Spleen (tissue), 11 donors: ENCODE data around the gene PCSK6. TPM values are rescaled to one million over a fixed set of nuclear protein-coding genes. Genes with fewer than 3 reads are reported as not detected.

Experiments
- DNase-seq: peaks from one replicate; pipeline ENCODE4 v3.0.0-alpha.2; 2020
- H3K27ac ChIP-seq, 8 donors: fragments of 200-600 bp; sonication (generic) in 7 of 8; 1 replicate in 4 of 8; 2 replicates in 4 of 8; pipeline versions ENCODE4 v1.5.0 to v1.8.0; 2016 to 2021; ENCODE audit warnings: inconsistent platforms in 4 of 8, mild to moderate bottlenecking in 4 of 8, moderate library complexity in 1 of 8
- H3K27me3 ChIP-seq, 7 donors: fragments of 200-600 bp; sonication (generic) in 6 of 7; replicated peaks in 1 of 7; 1 replicate in 4 of 7; 2 replicates in 3 of 7; pipeline versions ENCODE4 v1.5.0 to v1.8.0; 2016 to 2021; ENCODE audit warnings: inconsistent platforms in 3 of 7, mild to moderate bottlenecking in 1 of 7
- H3K36me3 ChIP-seq, 6 donors: fragments of 200-600 bp; sonication (generic) in 5 of 6; 1 replicate in 4 of 6; 2 replicates in 2 of 6; pipeline versions ENCODE4 v1.5.0 to v1.8.0; 2016 to 2021; ENCODE audit warnings: inconsistent platforms in 2 of 6
- H3K4me1 ChIP-seq, 6 donors: fragments of 200-600 bp; sonication (generic) in 5 of 6; 1 replicate in 3 of 6; 2 replicates in 3 of 6; pipeline versions ENCODE4 v1.5.0 to v1.8.0; 2016 to 2021; ENCODE audit warnings: inconsistent platforms in 3 of 6
- H3K4me3 ChIP-seq, 8 donors: fragments of 200-600 bp; sonication (generic) in 7 of 8; 1 replicate in 4 of 8; 2 replicates in 4 of 8; pipeline versions ENCODE4 v1.5.0 to v1.8.0; 2016 to 2021; ENCODE audit warnings: inconsistent platforms in 4 of 8, mild to moderate bottlenecking in 4 of 8, moderate library complexity in 2 of 8
- H3K9me3 ChIP-seq, 8 donors: fragments of 200-600 bp; sonication (generic) in 7 of 8; 1 replicate in 4 of 8; 2 replicates in 4 of 8; pipeline versions ENCODE4 v1.5.0 to v1.8.0; 2016 to 2021; ENCODE audit warnings: inconsistent platforms in 4 of 8
- POLR2A ChIP-seq, 3 donors: fragments of 450-650 bp; IDR thresholded peaks; one replicate each; pipeline ENCODE4 v1.5.1; 2017; ENCODE audit warnings: antibody characterized with exemption in 3 of 3, mild to moderate bottlenecking in 1 of 3
- POLR2AphosphoS5 ChIP-seq, 3 donors: sonication (generic); formaldehyde crosslinking; IDR thresholded peaks; one replicate each; pipeline ENCODE4 v1.5.1; 2017; ENCODE audit warnings: antibody characterized with exemption in 3 of 3
- WGBS, 5 donors: extraction: QIAGEN DNeasy Blood & Tissue Kit in 3 of 5; methylation state at CpG; one replicate each; pipeline versions ENCODE4 v1.1.5 to v1.1.7; 2013 to 2018; 5-methylcytosine and 5-hydroxymethylcytosine counted together
- intact Hi-C: fragments of 100-400 bp; cut with DNase I; formaldehyde crosslinking; loops from one replicate; pipeline ENCODE4 v1.15.0; 2023; ENCODE audit warnings: low total_unique reads
- polyA plus RNA-seq, 3 donors: library from polyadenylated mRNA; stranded (reverse); fragments of 200-250 nt; gene quantifications; one replicate each; pipeline ENCODE4 v1.2.1, GENCODE V29; 2013
- total RNA-seq, 7 donors: library from RNA; depleted of rRNA in 3 of 7; stranded (reverse); fragments of >200 nt in 3 of 7; fragmentation: NEBNext Ultra II Directional in 4 of 7; extraction: Animal tissue kit (Norgen Biotek cat#: 25700) in 4 of 7; gene quantifications; one replicate each; pipeline versions ENCODE4 v1.1.0 to v1.2.1, GENCODE V29; 2016 to 2021
- TF ChIP-seq, protein P1 (sequence below), 11 experiments: fragments of 200-600 bp in 7 of 11; fragments of 450-650 bp in 4 of 11; sonication (generic) in 4 of 11; IDR thresholded peaks in 8 of 11; conservative IDR thresholded peaks in 3 of 11; 1 replicate in 7 of 11; 2 replicates in 4 of 11; pipeline versions ENCODE4 v1.4.0 to v1.8.0; 2016 to 2021; ENCODE audit warnings: antibody characterized with exemption in 11 of 11, inconsistent platforms in 4 of 11, mild to moderate bottlenecking in 1 of 11
- donor health status: healthy with polysubstance abuse.
- donor health status: DM: no; HTN: no; CAD: no; lungs with moderate emphysema.
- donor health status: DM: no; HTN: no; CAD: no.
- donor health status: Bipolar disorder and iron deficiency.
- donor health status: healthy.
- donor health status: DM: no; HTN: no; CAD: no.
- donor health status: DM: yes; HTN: yes; CAD: no.

PCSK6 gene
- total and polyA plus RNA-seq, 10 donors = 10.0 to 403 (median 252) TPM

DNA sequence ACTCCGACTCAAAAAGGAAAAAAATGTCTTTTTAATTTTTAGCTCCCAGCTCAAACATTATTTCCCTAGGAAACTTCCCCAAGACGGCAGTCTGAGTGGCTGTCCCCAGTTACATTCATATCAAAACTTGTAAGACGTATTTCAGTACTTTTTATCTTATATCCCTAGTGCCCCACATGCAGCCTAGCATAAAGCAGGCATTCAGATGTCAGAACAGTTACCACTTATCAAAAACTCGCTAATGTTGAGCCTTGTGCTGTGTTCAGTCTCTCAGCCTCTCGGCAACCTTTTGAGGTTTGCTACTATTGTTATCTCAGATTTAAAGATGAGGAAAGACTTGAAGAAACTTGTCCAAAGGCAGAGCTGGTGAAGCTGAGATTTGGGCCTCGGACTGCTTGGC lies 205.6 kb downstream of the PCSK6 start:
- no peak overlapping the region for H3K27ac ChIP-seq
- intact Hi-C loops = no loop called here
- H3K4me3 ChIP-seq = no peak overlapping the region
- H3K27me3 ChIP-seq = no peaks in the 10 kb centered on the region
- H3K36me3 ChIP-seq = peaks cover 3 to 99% (median 83%) of the 10 kb centered on the region in 6 donors
- 77 to 88% (median 85%) methylated on average over 6 of the region's 6 CpGs for WGBS, 5 donors
- H3K4me1 ChIP-seq = peaks cover 3 to 39% (median 13%) of the 10 kb centered on the region in 6 donors
- H3K9me3 ChIP-seq = no peaks in the 10 kb centered on the region
- no peak for DNase-seq
- TF ChIP-seq POLR2A (IDR thresholded peaks at IDR 0.05) (no peak), POLR2AphosphoS5 (IDR thresholded peaks at IDR 0.05) (no peak)
- TF ChIP-seq, protein P1, sequence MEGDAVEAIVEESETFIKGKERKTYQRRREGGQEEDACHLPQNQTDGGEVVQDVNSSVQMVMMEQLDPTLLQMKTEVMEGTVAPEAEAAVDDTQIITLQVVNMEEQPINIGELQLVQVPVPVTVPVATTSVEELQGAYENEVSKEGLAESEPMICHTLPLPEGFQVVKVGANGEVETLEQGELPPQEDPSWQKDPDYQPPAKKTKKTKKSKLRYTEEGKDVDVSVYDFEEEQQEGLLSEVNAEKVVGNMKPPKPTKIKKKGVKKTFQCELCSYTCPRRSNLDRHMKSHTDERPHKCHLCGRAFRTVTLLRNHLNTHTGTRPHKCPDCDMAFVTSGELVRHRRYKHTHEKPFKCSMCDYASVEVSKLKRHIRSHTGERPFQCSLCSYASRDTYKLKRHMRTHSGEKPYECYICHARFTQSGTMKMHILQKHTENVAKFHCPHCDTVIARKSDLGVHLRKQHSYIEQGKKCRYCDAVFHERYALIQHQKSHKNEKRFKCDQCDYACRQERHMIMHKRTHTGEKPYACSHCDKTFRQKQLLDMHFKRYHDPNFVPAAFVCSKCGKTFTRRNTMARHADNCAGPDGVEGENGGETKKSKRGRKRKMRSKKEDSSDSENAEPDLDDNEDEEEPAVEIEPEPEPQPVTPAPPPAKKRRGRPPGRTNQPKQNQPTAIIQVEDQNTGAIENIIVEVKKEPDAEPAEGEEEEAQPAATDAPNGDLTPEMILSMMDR (IDR thresholded peaks at IDR 0.05 in 8 of 11, conservative IDR thresholded peaks at IDR 0.05 in 3 of 11) = no peak

DNA sequence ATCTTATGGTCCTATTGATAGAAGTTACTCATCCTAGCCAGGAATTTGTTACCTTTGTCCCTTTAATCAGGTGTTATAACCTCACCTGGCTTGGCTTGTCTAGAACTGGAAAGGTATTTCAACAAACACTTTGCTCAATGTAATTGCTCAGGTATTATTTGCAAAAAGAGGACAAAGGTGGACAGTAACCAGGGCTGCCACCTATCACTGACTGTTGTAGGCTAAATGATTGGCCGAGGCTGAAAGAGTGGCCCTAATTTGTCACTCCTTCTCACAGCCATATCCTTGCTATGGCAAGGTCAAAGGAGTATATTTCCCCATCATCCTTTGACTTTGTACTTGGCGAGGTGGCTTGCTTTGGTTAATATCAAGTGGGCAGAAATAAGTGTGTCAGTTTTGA lies 209.5 kb downstream of the PCSK6 start:
- Histone ChIP-seq H3K27me3 (no peaks in the 10 kb centered on the region), H3K9me3 (no peaks in the 10 kb centered on the region), H3K27ac (no peak overlapping the region), H3K4me1 (peaks cover 12 to 31% (median 26%) of the 10 kb centered on the region in 6 donors), H3K36me3 (peaks cover 0 to 70% (median 60%) of the 10 kb centered on the region in 6 donors), H3K4me3 (no peak overlapping the region)
- intact Hi-C loops = no loop called here
- TF ChIP-seq POLR2AphosphoS5 (IDR thresholded peaks at IDR 0.05) = no peak
- no peak for TF ChIP-seq POLR2A (IDR thresholded peaks at IDR 0.05)
- TF ChIP-seq, protein P1 (IDR thresholded peaks at IDR 0.05 in 8 of 11, conservative IDR thresholded peaks at IDR 0.05 in 3 of 11) = no peak
- no peak for DNase-seq
- WGBS, 5 donors = 89 to 100% (median 90%) methylated on average over 2 of the region's 2 CpGs

DNA sequence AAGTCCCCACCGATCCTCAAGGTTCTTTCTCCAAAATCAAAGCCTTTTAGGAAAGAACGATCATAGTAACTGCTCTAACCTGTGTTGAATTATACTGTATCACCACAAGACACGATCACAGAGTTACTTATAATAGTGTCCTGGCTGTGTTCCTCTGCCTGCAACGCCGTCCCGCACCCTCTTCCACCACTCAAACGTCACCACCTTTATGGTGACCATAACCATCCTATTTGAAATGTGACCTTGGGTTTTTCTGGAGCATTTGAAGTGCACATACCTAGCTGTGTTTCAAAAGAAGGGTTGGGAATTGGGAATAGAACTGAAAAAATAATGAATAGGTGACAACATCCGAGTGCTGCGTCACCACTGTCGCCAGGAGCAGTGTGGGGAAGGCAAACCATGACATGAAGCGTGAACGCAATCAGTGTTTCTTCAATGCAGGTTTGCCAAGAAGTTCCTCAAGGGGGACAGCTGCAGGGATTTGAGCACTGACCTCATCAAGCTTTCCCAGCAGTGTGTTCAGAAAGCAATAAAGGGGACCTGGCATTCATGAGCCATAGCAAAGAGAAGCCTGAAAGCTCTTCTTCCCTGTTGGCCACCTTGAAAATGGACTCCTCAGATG lies 211.5 kb downstream of the PCSK6 start:
- peak overlapping the region in 7 of 8 donors; percentile 84 to 99 (median 98) for H3K4me3 ChIP-seq
- no peaks in the 10 kb centered on the region for H3K9me3 ChIP-seq
- intact Hi-C loops = no loop called here
- peak overlapping the region in 7 of 8 donors; percentile 81 to 95 (median 92) for H3K27ac ChIP-seq
- peaks cover 0 to 70% (median 60%) of the 10 kb centered on the region in 6 donors for H3K36me3 ChIP-seq
- no peaks in the 10 kb centered on the region for H3K27me3 ChIP-seq
- peaks cover 12 to 35% (median 27%) of the 10 kb centered on the region in 6 donors for H3K4me1 ChIP-seq
- no peak for DNase-seq
- TF ChIP-seq POLR2A (IDR thresholded peaks at IDR 0.05) = no peak
- TF ChIP-seq, protein P1 (IDR thresholded peaks at IDR 0.05 in 8 of 11, conservative IDR thresholded peaks at IDR 0.05 in 3 of 11) = no peak
- TF ChIP-seq POLR2AphosphoS5 (IDR thresholded peaks at IDR 0.05) = no peak
- WGBS, 5 donors = 81 to 88% (median 87%) methylated on average over 12 of the region's 12 CpGs

DNA sequence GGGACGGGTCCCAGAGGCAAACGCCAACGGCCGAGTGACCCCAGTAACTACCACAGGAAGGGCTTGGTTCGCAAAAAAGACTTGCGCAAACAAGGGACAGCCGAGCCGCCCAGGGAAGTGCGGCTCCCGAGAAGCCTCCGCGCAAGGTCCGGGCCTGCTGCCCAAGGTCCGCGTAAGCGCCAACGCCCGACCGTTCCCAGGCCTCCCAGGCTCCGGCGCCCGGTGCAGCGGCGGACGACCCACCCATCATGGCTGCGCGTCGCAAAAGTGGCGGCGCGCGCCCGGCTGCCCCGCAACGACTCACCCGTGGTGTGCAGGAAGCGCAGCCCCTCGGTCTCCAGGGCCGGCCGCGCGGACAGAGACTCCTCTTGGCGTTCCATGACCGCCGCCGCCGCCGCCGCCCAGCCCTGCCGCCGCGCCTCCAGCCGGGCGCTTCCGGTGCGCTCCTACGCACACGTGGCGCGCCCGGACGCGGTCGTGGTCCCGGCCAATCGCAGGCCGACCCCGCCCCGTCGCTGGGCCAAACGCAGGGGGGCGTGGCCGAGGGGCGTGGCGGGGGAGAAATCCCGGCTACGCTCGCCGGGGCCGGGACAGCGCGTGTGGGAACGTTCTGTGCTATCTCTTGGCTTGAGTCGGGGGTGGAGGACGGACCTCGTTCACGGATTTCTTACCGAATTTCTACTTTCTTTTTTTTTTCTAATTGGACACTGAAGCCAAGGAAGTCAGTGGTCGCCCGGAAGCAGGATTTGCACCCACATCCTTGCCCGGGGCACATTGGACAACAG lies 212.3 kb downstream of the PCSK6 start, which contains the start of gene SELENOS:
Gene SELENOS, minus strand, starts transcription at position 448 of the 785 bp plus-strand sequence. Its CDS starts 68 bp downstream, at position 380.
- Histone ChIP-seq H3K4me3 (peak within 1 kb of the TSS; percentile 84 to 99 (median 98)), H3K27me3 (no peaks in the 10 kb centered on the region), H3K27ac (peak within 1 kb of the TSS; percentile 81 to 95 (median 92)), H3K4me1 (peaks cover 12 to 35% (median 27%) of the 10 kb centered on the region in 6 donors), H3K36me3 (peaks cover 0 to 70% (median 61%) of the 10 kb centered on the region in 6 donors), H3K9me3 (no peaks in the 10 kb centered on the region)
- TF ChIP-seq POLR2A (IDR thresholded peaks at IDR 0.05) (peak in 1 of 3 donors; percentile 63), POLR2AphosphoS5 (IDR thresholded peaks at IDR 0.05) (peak; percentile 89 to 94 (median 91))
- TF ChIP-seq, protein P1 (IDR thresholded peaks at IDR 0.05 in 8 of 11, conservative IDR thresholded peaks at IDR 0.05 in 3 of 11) = peak in 4 of 11 experiments; percentile 5 to 26 (median 22)
- DNase-seq = peak; percentile 97
- 0 to 1% (median 0%) methylated on average over 38 to 91 of the region's 91 CpGs for WGBS, 5 donors
- intact Hi-C loops = no loop called here
